Fibroblast of skin of scalp (primary cell): ENCODE data around the gene LIN7C.

Source experiments
- DNase-seq: peaks from one replicate; pipeline ENCODE4 v3.0.0-alpha.2; 2013

LIN7C gene

GRCh38 chr11:27444801-27445215 is 61.8 kb downstream of the LIN7C start:
- DNase-seq: no peak
